ENCODE measurements around the gene LIMK1.

DNA sequence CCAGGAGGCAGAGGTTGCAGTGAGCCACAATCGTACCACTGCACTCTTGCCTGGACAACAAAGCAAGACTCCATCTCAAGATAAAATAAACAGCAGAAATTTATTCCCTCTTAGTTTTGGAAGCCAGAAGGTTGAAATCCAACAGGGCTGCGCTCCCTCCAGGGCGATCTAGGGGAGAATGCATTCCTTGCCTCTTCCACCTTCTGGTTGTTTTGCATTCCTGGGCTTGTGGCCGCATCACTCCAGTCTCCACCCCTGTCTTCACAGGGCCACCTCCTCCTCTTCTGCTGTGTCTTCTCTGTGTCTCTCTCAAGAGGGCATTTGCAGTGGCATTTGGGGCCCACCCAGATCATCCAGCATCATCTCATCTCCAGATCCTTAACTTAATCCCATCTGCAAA lies 36.2 kb downstream of the LIMK1 start:
- no peak for TF ChIP-seq EZH2phosphoT487 (IDR thresholded peaks at IDR 0.05; ENCODE audit: low read length)
- TF ChIP-seq, protein P1, sequence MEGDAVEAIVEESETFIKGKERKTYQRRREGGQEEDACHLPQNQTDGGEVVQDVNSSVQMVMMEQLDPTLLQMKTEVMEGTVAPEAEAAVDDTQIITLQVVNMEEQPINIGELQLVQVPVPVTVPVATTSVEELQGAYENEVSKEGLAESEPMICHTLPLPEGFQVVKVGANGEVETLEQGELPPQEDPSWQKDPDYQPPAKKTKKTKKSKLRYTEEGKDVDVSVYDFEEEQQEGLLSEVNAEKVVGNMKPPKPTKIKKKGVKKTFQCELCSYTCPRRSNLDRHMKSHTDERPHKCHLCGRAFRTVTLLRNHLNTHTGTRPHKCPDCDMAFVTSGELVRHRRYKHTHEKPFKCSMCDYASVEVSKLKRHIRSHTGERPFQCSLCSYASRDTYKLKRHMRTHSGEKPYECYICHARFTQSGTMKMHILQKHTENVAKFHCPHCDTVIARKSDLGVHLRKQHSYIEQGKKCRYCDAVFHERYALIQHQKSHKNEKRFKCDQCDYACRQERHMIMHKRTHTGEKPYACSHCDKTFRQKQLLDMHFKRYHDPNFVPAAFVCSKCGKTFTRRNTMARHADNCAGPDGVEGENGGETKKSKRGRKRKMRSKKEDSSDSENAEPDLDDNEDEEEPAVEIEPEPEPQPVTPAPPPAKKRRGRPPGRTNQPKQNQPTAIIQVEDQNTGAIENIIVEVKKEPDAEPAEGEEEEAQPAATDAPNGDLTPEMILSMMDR (IDR thresholded peaks at IDR 0.05; ENCODE audit: low read length): no peak
